HuH-7 (cell line): ENCODE data around the gene TBC1D19.
"Not testable (repeated sequence)": the region's sequence is repeated elsewhere in the genome, so short reads cannot be mapped to it uniquely, and the experiment has no call there.

Source experiments
- DNase-seq: peaks from one replicate; pipeline ENCODE4 v3.0.0; 2011; ENCODE audit warnings: low spot score

TBC1D19 gene

GRCh38 chr4:26583865-26584652, at the start of gene TBC1D19:
Gene TBC1D19 (plus strand): TSS chr4:26584084. CDS start chr4:26584194, 110 bp downstream.
- DNase-seq, result peak; percentile 95

- DNase-seq, result no peak
Observed at GRCh38 chr4:26542991-26543390, 40.9 kb upstream of the TBC1D19 start.

- DNase-seq, result no peak
Observed at GRCh38 chr4:26544421-26544820, 39.5 kb upstream of the TBC1D19 start.

- DNase-seq, result not testable (repeated sequence)
Observed at GRCh38 chr4:26548379-26548778, 35.5 kb upstream of the TBC1D19 start.

GRCh38 chr4:26557164-26557563, 26.7 kb upstream of the TBC1D19 start:
- DNase-seq, result no peak

- no peak for DNase-seq
Observed at GRCh38 chr4:26558166-26558895, 25.6 kb upstream of the TBC1D19 start.

GRCh38 chr4:26566133-26566532, 17.8 kb upstream of the TBC1D19 start:
- no peak for DNase-seq

- no peak for DNase-seq
Observed at GRCh38 chr4:26568446-26568994, 15.4 kb upstream of the TBC1D19 start.

- no peak for DNase-seq
Observed at GRCh38 chr4:26570596-26570995, 13.3 kb upstream of the TBC1D19 start.

- DNase-seq, result no peak
Observed at GRCh38 chr4:26573389-26573794, 10.5 kb upstream of the TBC1D19 start.

GRCh38 chr4:26574563-26574962, 9.3 kb upstream of the TBC1D19 start:
- DNase-seq, result no peak

- peak; percentile 15 for DNase-seq
Observed at GRCh38 chr4:26576231-26576739, 7.6 kb upstream of the TBC1D19 start.

GRCh38 chr4:26577066-26577465, 6.8 kb upstream of the TBC1D19 start:
- no peak for DNase-seq

- no peak for DNase-seq
Observed at GRCh38 chr4:26579169-26579568, 4.7 kb upstream of the TBC1D19 start.

GRCh38 chr4:26581341-26581740, 2.5 kb upstream of the TBC1D19 start:
- DNase-seq, result not testable (repeated sequence)

GRCh38 chr4:26583538-26583864, 383 bp upstream of the TBC1D19 start:
- peak; percentile 58 for DNase-seq

GRCh38 chr4:26584725-26585124, 841 bp downstream of the TBC1D19 start:
- no peak for DNase-seq

- no peak for DNase-seq
Observed at GRCh38 chr4:26589705-26590104, 5.8 kb downstream of the TBC1D19 start.

GRCh38 chr4:26590639-26591038, 6.8 kb downstream of the TBC1D19 start:
- DNase-seq, result no peak

- DNase-seq, result not testable (repeated sequence)
Observed at GRCh38 chr4:26593557-26593956, 9.7 kb downstream of the TBC1D19 start.

GRCh38 chr4:26594371-26594770, 10.5 kb downstream of the TBC1D19 start:
- DNase-seq, result no peak

GRCh38 chr4:26594778-26595177, 10.9 kb downstream of the TBC1D19 start:
- no peak for DNase-seq

GRCh38 chr4:26596843-26597242, 13.0 kb downstream of the TBC1D19 start:
- no peak for DNase-seq
